Measurements from ENCODE around the gene DARS2. TPM values are rescaled to one million over a fixed set of nuclear protein-coding genes. Genes with fewer than 3 reads are reported as not detected.

The DARS2 gene
- total and polyA plus RNA-seq, 4 donors = 5.0 to 13.0 (median 10.1) TPM

DNA sequence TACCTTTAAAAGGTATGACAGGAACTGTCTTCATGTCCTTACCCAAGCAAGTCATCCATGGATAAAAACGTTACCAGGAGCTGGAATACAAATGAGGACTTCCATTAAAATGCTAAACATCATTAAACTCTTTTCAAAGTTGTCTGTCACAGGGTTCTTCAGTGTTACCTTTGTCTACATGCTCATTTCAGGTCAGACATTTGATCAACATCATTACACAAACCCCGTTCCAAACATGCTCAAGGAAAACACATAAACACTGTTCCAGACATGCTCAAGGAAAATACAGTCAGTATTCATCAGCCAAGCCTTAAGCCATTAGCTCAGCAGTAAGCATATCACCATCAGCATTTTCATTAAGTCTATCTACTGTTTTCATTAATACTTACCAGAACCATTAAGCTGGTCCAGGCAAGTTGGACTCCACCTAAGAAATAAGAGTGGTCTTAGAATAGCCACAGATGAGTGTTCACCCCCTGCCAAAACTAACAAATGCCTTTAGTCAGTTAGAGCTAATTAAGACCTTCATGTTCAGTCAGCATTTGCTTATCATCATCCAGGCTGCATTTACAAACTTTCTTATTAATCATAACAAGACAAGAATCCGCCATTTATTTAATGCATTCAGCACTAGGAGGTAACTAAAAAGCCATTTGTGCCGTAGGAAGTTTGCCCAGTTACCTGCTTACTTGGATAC, 41.1 kb downstream of the DARS2 start:
- Histone ChIP-seq H3K36me3 (ENCODE audit: control insufficient read depth in 4 of 4, insufficient read depth in 3 of 4, low read depth in 1 of 4, low read length in 3 of 4) (peaks cover 4 to 39% (median 34%) of the 10 kb centered on the region in 4 donors), H3K9ac (ENCODE audit: low read depth in 1 of 2, low read length in 2 of 2) (no peak overlapping the region), H3K4me3 (ENCODE audit: low read depth in 1 of 3, low read length in 3 of 3) (peak overlapping the region in 1 of 3 donors; percentile 15)

DNA sequence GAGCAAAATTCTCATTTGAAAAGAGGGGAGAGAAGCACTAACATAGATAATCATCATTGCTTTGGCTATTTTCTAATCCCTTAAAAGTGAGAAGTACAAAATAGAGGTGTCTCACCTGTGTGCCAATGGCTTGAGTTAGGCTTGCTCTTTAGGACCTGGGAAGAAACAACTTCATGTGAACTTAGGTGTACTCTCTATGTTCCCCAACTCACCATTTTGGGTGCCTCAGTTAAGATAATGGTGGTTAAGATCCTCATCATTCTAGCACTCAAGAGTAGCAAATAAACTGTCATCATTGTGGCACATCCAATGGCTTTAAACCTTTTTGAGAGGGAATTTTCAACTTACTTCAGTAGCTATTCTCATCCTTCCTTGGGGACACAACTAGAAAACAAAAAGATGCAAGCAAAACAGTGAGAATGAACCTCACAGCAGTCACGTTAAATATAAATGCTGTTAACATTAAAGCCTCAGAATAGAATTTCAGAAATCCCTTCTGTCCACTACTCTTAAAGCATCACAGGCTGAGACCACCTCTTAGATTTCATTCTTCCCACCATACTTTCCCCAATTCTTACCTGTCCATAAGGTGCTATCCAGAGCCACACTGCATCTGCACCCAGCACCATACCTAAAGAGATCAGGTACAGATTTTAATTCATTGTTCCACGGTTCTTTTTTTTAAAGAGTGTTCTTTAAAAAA, 42.1 kb downstream of the DARS2 start:
- Histone ChIP-seq H3K27me3 (ENCODE audit: control insufficient read depth in 4 of 4, insufficient read depth in 4 of 4, low read length in 3 of 4) (no peaks in the 10 kb centered on the region), H3K4me1 (ENCODE audit: control insufficient read depth in 4 of 4, insufficient read depth in 4 of 4, low read length in 3 of 4) (peaks cover 2 to 22% (median 12%) of the 10 kb centered on the region in 4 donors), H3K9me3 (ENCODE audit: control insufficient read depth in 4 of 4, low read length in 3 of 4) (no peaks in the 10 kb centered on the region), H3K9ac (ENCODE audit: low read depth in 1 of 2, low read length in 2 of 2) (peak overlapping the region in 1 of 2 donors; percentile 5), H3K27ac (ENCODE audit: low read depth in 1 of 2, low read length in 2 of 2) (peak overlapping the region in 1 of 2 donors; percentile 80), H3K4me3 (ENCODE audit: low read depth in 1 of 3, low read length in 3 of 3) (peak overlapping the region; percentile 79 to 92 (median 83)), H3K36me3 (ENCODE audit: control insufficient read depth in 4 of 4, insufficient read depth in 3 of 4, low read depth in 1 of 4, low read length in 3 of 4) (peaks cover 4 to 39% (median 35%) of the 10 kb centered on the region in 4 donors)
- no peak for TF ChIP-seq GABPA (IDR thresholded peaks at IDR 0.05 in 1 of 2, conservative IDR thresholded peaks at IDR 0.05 in 1 of 2)
- TF ChIP-seq TAF1 (conservative IDR thresholded peaks at IDR 0.05) = no peak
- no peak for TF ChIP-seq HNF4A (conservative IDR thresholded peaks at IDR 0.05)
- TF ChIP-seq FOXA1 (IDR thresholded peaks at IDR 0.05) = no peak
- TF ChIP-seq, protein P1, sequence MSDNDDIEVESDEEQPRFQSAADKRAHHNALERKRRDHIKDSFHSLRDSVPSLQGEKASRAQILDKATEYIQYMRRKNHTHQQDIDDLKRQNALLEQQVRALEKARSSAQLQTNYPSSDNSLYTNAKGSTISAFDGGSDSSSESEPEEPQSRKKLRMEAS (IDR thresholded peaks at IDR 0.05) = no peak
- TF ChIP-seq, protein P2, sequence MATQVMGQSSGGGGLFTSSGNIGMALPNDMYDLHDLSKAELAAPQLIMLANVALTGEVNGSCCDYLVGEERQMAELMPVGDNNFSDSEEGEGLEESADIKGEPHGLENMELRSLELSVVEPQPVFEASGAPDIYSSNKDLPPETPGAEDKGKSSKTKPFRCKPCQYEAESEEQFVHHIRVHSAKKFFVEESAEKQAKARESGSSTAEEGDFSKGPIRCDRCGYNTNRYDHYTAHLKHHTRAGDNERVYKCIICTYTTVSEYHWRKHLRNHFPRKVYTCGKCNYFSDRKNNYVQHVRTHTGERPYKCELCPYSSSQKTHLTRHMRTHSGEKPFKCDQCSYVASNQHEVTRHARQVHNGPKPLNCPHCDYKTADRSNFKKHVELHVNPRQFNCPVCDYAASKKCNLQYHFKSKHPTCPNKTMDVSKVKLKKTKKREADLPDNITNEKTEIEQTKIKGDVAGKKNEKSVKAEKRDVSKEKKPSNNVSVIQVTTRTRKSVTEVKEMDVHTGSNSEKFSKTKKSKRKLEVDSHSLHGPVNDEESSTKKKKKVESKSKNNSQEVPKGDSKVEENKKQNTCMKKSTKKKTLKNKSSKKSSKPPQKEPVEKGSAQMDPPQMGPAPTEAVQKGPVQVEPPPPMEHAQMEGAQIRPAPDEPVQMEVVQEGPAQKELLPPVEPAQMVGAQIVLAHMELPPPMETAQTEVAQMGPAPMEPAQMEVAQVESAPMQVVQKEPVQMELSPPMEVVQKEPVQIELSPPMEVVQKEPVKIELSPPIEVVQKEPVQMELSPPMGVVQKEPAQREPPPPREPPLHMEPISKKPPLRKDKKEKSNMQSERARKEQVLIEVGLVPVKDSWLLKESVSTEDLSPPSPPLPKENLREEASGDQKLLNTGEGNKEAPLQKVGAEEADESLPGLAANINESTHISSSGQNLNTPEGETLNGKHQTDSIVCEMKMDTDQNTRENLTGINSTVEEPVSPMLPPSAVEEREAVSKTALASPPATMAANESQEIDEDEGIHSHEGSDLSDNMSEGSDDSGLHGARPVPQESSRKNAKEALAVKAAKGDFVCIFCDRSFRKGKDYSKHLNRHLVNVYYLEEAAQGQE (IDR thresholded peaks at IDR 0.05) = no peak
- TF ChIP-seq NR2F2 (IDR thresholded peaks at IDR 0.05) = no peak
- no peak for TF ChIP-seq EGR1 (IDR thresholded peaks at IDR 0.05; ENCODE audit: low read depth in 2 of 2)
- TF ChIP-seq, protein P3, sequence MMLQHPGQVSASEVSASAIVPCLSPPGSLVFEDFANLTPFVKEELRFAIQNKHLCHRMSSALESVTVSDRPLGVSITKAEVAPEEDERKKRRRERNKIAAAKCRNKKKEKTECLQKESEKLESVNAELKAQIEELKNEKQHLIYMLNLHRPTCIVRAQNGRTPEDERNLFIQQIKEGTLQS (IDR thresholded peaks at IDR 0.05) = no peak
- TF ChIP-seq SP1 (IDR thresholded peaks at IDR 0.05) = no peak
- 54% methylated on average over 2 of the region's 2 CpGs for WGBS
- DNase-seq (ENCODE audit: low spot score) = no peak

More for the DNA sequence above, 41.1 kb downstream of the DARS2 start:
- peaks cover 2 to 22% (median 12%) of the 10 kb centered on the region in 4 donors for H3K4me1 ChIP-seq (ENCODE audit: control insufficient read depth in 4 of 4, insufficient read depth in 4 of 4, low read length in 3 of 4)
- no peak for DNase-seq (ENCODE audit: low spot score)
- no peaks in the 10 kb centered on the region for H3K27me3 ChIP-seq (ENCODE audit: control insufficient read depth in 4 of 4, insufficient read depth in 4 of 4, low read length in 3 of 4)
- 68% methylated on average over 4 of the region's 4 CpGs for WGBS
- no peaks in the 10 kb centered on the region for H3K9me3 ChIP-seq (ENCODE audit: control insufficient read depth in 4 of 4, low read length in 3 of 4)
- TF ChIP-seq SP1 (IDR thresholded peaks at IDR 0.05) (no peak), FOXA1 (IDR thresholded peaks at IDR 0.05) (no peak)
- TF ChIP-seq, protein P3 (IDR thresholded peaks at IDR 0.05) = no peak
- H3K27ac ChIP-seq (ENCODE audit: low read depth in 1 of 2, low read length in 2 of 2) = no peak overlapping the region
